T-cell (primary cell): ENCODE data around the gene PRKN. TPM values are rescaled to one million over a fixed set of nuclear protein-coding genes. Genes with fewer than 3 reads are reported as not detected.

Experiments used
- ATAC-seq, 4 experiments: fragments of 200-7000 bp in 3 of 4; fragments of 150-1000 bp in 1 of 4; cut with Tn5 transposase; replicated peaks in 1 of 4; 1 replicate in 3 of 4; 2 replicates in 1 of 4; pipeline ENCODE4 v1.10.0; 2021; ENCODE audit warnings: moderate library complexity in 3 of 4, mild to moderate bottlenecking in 2 of 4, moderate number of reproducible peaks in 1 of 4
- CTCF ChIA-PET, 2 donors: fragments of 300-600 bp; sonication (Branson Sonifier 250); formaldehyde crosslinking; loops; one replicate each; lab custom pipeline; 2022; ENCODE audit warnings: antibody characterized with exemption in 2 of 2; lab: Charles Lee
- POLR2A ChIA-PET, 2 donors: fragments of 300-600 bp; sonication (Branson Sonifier 250); formaldehyde crosslinking; loops; one replicate each; lab custom pipeline; 2022; ENCODE audit warnings: antibody characterized with exemption in 2 of 2; lab: Charles Lee
- DNase-seq, 35 experiments: peaks; one replicate each; pipeline versions ENCODE4 v3.0.0 to v3.0.0-alpha.2; 2013 to 2023
- H3K27ac ChIP-seq: one replicate; pipeline ENCODE4 v1.5.1; 2013; ENCODE audit warnings: low read length
- H3K27me3 ChIP-seq, 2 experiments: replicated peaks in 1 of 2; 1 replicate in 1 of 2; 2 replicates in 1 of 2; pipeline versions ENCODE4 v1.6.1 to v1.7.0; 2013; ENCODE audit warnings: low read length in 1 of 2, mixed read lengths in 1 of 2; ENCODE audit not compliant: control insufficient read depth in 2 of 2, insufficient read depth in 2 of 2; ENCODE audit errors: extremely low read depth in 1 of 2
- H3K36me3 ChIP-seq, 2 donors: 1 replicate in 1 of 2; 2 replicates in 1 of 2; pipeline versions ENCODE4 v1.6.1 to v1.7.0; 2013; ENCODE audit warnings: low read length in 1 of 2; ENCODE audit not compliant: control insufficient read depth in 2 of 2, insufficient read depth in 1 of 2; ENCODE audit errors: extremely low read depth in 1 of 2
- H3K4me1 ChIP-seq, 2 experiments: 1 replicate in 1 of 2; 2 replicates in 1 of 2; pipeline versions ENCODE4 v1.6.1 to v1.7.0; 2013; ENCODE audit warnings: low read length in 2 of 2, mixed read lengths in 1 of 2; ENCODE audit not compliant: insufficient read depth in 2 of 2, control insufficient read depth in 1 of 2; ENCODE audit errors: extremely low read depth in 1 of 2
- H3K4me3 ChIP-seq, 2 donors: 1 replicate in 1 of 2; 2 replicates in 1 of 2; pipeline versions ENCODE4 v1.5.1 to v1.7.0; 2013; ENCODE audit warnings: mild to moderate bottlenecking in 2 of 2, low read length in 1 of 2, moderate library complexity in 1 of 2; ENCODE audit not compliant: control insufficient read depth in 1 of 2; ENCODE audit errors: extremely low read depth in 1 of 2
- H3K9me3 ChIP-seq: 2 replicates; pipeline ENCODE4 v1.7.0; 2013
- H3K27ac Mint-ChIP-seq, 2 donors: one replicate each; pipeline ENCODE4 v1.8.0; 2020 to 2021; ENCODE audit warnings: mild to moderate bottlenecking in 2 of 2, mixed read lengths in 2 of 2
- H3K27me3 Mint-ChIP-seq, 2 donors: one replicate each; pipeline ENCODE4 v1.8.0; 2021 to 2022; ENCODE audit warnings: mixed read lengths in 2 of 2
- H3K36me3 Mint-ChIP-seq: one replicate; pipeline ENCODE4 v1.8.0; 2021; ENCODE audit warnings: mixed read lengths
- H3K4me1 Mint-ChIP-seq, 3 donors: one replicate each; pipeline ENCODE4 v1.8.0; 2020 to 2022; ENCODE audit warnings: mixed read lengths in 3 of 3, mild to moderate bottlenecking in 1 of 3
- H3K4me3 Mint-ChIP-seq, 3 donors: one replicate each; pipeline ENCODE4 v1.8.0; 2020 to 2022; ENCODE audit warnings: mild to moderate bottlenecking in 3 of 3, mixed read lengths in 3 of 3, moderate library complexity in 3 of 3
- H3K9me3 Mint-ChIP-seq, 3 donors: one replicate each; pipeline ENCODE4 v1.8.0; 2020 to 2022; ENCODE audit warnings: mixed read lengths in 3 of 3
- WGBS: methylation state at CpG from one replicate; pipeline ENCODE4 v1.1.5; 2013; ENCODE audit warnings: missing lambda C conversion rate; ENCODE audit not compliant: insufficient coverage; 5-methylcytosine and 5-hydroxymethylcytosine counted together
- total RNA-seq, 35 experiments: library from RNA in 6 of 35; stranded (reverse) in 6 of 35; fragments of 120-200 nt in 1 of 35; gene quantifications; one replicate each; pipeline versions ENCODE4 v1.2.1 to v1.2.4 and lab custom pipeline; 2013 to 2026

The PRKN gene
- total RNA-seq, 5 donors from 2014 or later (not counting 1 experiment from before 2014, with no cell fraction given) = 3.4 to 7.7 (median 6.1) TPM

- Histone ChIP-seq H3K4me3 (no peak overlapping the region), H3K36me3 (no peaks in the 10 kb centered on the region), H3K27me3 (no peaks in the 10 kb centered on the region), H3K9me3 (no peaks in the 10 kb centered on the region), H3K4me1 (no peaks in the 10 kb centered on the region), H3K27ac (no peak overlapping the region)
- no peaks in the 10 kb centered on the region for H3K9me3 Mint-ChIP-seq
- no peak overlapping the region for H3K4me3 Mint-ChIP-seq
- ChIA-PET CTCF (no interaction called here), POLR2A (no interaction called here)
- no peaks in the 10 kb centered on the region for H3K36me3 Mint-ChIP-seq
- no peaks in the 10 kb centered on the region for H3K27me3 Mint-ChIP-seq
- 83% methylated on average over 2 of the region's 3 CpGs for WGBS
- no peak overlapping the region for H3K27ac Mint-ChIP-seq
- no peak for ATAC-seq
- no peaks in the 10 kb centered on the region for H3K4me1 Mint-ChIP-seq
- no peak for DNase-seq
These were observed 1380.8 kb downstream of the PRKN start for GRCh38 chr6:161346717-161347116.

GRCh38 chr6:161344626-161345025 lies 1382.9 kb downstream of the PRKN start:
- Histone ChIP-seq H3K27me3 (no peaks in the 10 kb centered on the region), H3K4me1 (no peaks in the 10 kb centered on the region), H3K9me3 (no peaks in the 10 kb centered on the region), H3K27ac (no peak overlapping the region), H3K4me3 (no peak overlapping the region), H3K36me3 (no peaks in the 10 kb centered on the region)
- no peaks in the 10 kb centered on the region for H3K9me3 Mint-ChIP-seq
- ATAC-seq (no peak), DNase-seq (no peak)
- H3K4me3 Mint-ChIP-seq = no peak overlapping the region
- POLR2A ChIA-PET = interaction anchor here in 1 of 2 donors (0.7 kb wide), 1 partner anchor 1925 kb away, joined by 4 read pairs; no protein-coding TSS in a partner anchor
- H3K36me3 Mint-ChIP-seq = no peaks in the 10 kb centered on the region
- WGBS = no CpG with 5 or more reads among the region's 3 CpGs
- CTCF ChIA-PET = interaction anchor here in 1 of 2 donors (0.9 kb wide), 1 partner anchor 30 kb away, joined by 5 read pairs; no protein-coding TSS in a partner anchor
- no peaks in the 10 kb centered on the region for H3K4me1 Mint-ChIP-seq
- H3K27me3 Mint-ChIP-seq = no peaks in the 10 kb centered on the region
- no peak overlapping the region for H3K27ac Mint-ChIP-seq

- CTCF ChIA-PET = no interaction called here
- no peak for ATAC-seq
- H3K4me3 ChIP-seq = no peak overlapping the region
- no peaks in the 10 kb centered on the region for H3K4me1 ChIP-seq
- POLR2A ChIA-PET = no interaction called here
- no peaks in the 10 kb centered on the region for H3K36me3 Mint-ChIP-seq
- WGBS = 72% methylated on average over 3 of the region's 3 CpGs
- no peaks in the 10 kb centered on the region for H3K4me1 Mint-ChIP-seq
- no peaks in the 10 kb centered on the region for H3K27me3 ChIP-seq
- no peak overlapping the region for H3K4me3 Mint-ChIP-seq
- no peaks in the 10 kb centered on the region for H3K9me3 ChIP-seq
- no peak overlapping the region for H3K27ac Mint-ChIP-seq
- peaks cover 0 to 4% of the 10 kb centered on the region in 2 donors for H3K27me3 Mint-ChIP-seq
- no peak for DNase-seq
- H3K36me3 ChIP-seq = no peaks in the 10 kb centered on the region
- H3K9me3 Mint-ChIP-seq = no peaks in the 10 kb centered on the region
- H3K27ac ChIP-seq = no peak overlapping the region
These were observed 1385.5 kb downstream of the PRKN start for GRCh38 chr6:161342039-161342438.

GRCh38 chr6:161341638-161342037 lies 1385.9 kb downstream of the PRKN start:
- POLR2A ChIA-PET = no interaction called here

GRCh38 chr6:161338015-161338414 lies 1389.6 kb downstream of the PRKN start:
- POLR2A ChIA-PET = no interaction called here
- Histone ChIP-seq H3K36me3 (no peaks in the 10 kb centered on the region), H3K27ac (no peak overlapping the region), H3K4me1 (no peaks in the 10 kb centered on the region), H3K27me3 (no peaks in the 10 kb centered on the region), H3K4me3 (no peak overlapping the region), H3K9me3 (no peaks in the 10 kb centered on the region)
- Mint-ChIP-seq H3K4me3 (no peak overlapping the region), H3K27ac (no peak overlapping the region), H3K27me3 (peaks cover 0 to 4% of the 10 kb centered on the region in 2 donors), H3K36me3 (no peaks in the 10 kb centered on the region), H3K9me3 (peaks cover 0 to 3% (median 0%) of the 10 kb centered on the region in 3 donors), H3K4me1 (no peaks in the 10 kb centered on the region)
- ATAC-seq (no peak), DNase-seq (no peak)
- CTCF ChIA-PET = no interaction called here
- WGBS = no CpG with 5 or more reads among the region's 3 CpGs

More at GRCh38 chr6:161341638-161342037, 1385.9 kb downstream of the PRKN start:
- no peaks in the 10 kb centered on the region for H3K36me3 Mint-ChIP-seq
- no peak for DNase-seq
- no peak for ATAC-seq
- no peak overlapping the region for H3K27ac ChIP-seq
- no peaks in the 10 kb centered on the region for H3K27me3 ChIP-seq
- CTCF ChIA-PET = no interaction called here
- H3K4me3 ChIP-seq = no peak overlapping the region
- H3K4me1 ChIP-seq = no peaks in the 10 kb centered on the region
- no peaks in the 10 kb centered on the region for H3K9me3 Mint-ChIP-seq
- no peaks in the 10 kb centered on the region for H3K9me3 ChIP-seq
- no peaks in the 10 kb centered on the region for H3K36me3 ChIP-seq
- H3K27ac Mint-ChIP-seq = no peak overlapping the region
- H3K4me1 Mint-ChIP-seq = no peaks in the 10 kb centered on the region
- peaks cover 0 to 4% of the 10 kb centered on the region in 2 donors for H3K27me3 Mint-ChIP-seq
- 83% methylated on average over 3 of the region's 4 CpGs for WGBS
- H3K4me3 Mint-ChIP-seq = no peak overlapping the region

GRCh38 chr6:161336479-161336878 lies 1391.1 kb downstream of the PRKN start:
- DNase-seq (no peak), ATAC-seq (no peak)
- H3K9me3 Mint-ChIP-seq = peaks cover 0 to 3% (median 0%) of the 10 kb centered on the region in 3 donors
- POLR2A ChIA-PET = no interaction called here
- H3K27ac ChIP-seq = no peak overlapping the region
- no peaks in the 10 kb centered on the region for H3K36me3 Mint-ChIP-seq
- H3K27me3 ChIP-seq = no peaks in the 10 kb centered on the region
- peaks cover 0 to 4% of the 10 kb centered on the region in 2 donors for H3K27me3 Mint-ChIP-seq
- H3K4me3 Mint-ChIP-seq = no peak overlapping the region
- H3K4me1 Mint-ChIP-seq = no peaks in the 10 kb centered on the region
- H3K4me3 ChIP-seq = no peak overlapping the region
- no peaks in the 10 kb centered on the region for H3K36me3 ChIP-seq
- CTCF ChIA-PET = interaction anchor here in 1 of 2 donors (0.8 kb wide), 1 partner anchor 12 kb away, joined by 3 read pairs; no protein-coding TSS in a partner anchor
- H3K9me3 ChIP-seq = no peaks in the 10 kb centered on the region
- H3K27ac Mint-ChIP-seq = no peak overlapping the region
- no CpG with 5 or more reads among the region's 1 CpG for WGBS
- H3K4me1 ChIP-seq = no peaks in the 10 kb centered on the region

- CTCF ChIA-PET = no interaction called here
- H3K4me1 Mint-ChIP-seq = no peaks in the 10 kb centered on the region
- no peak overlapping the region for H3K4me3 ChIP-seq
- no peak overlapping the region for H3K4me3 Mint-ChIP-seq
- no peak overlapping the region for H3K27ac Mint-ChIP-seq
- H3K4me1 ChIP-seq = no peaks in the 10 kb centered on the region
- H3K27me3 ChIP-seq = no peaks in the 10 kb centered on the region
- ATAC-seq = no peak
- H3K9me3 ChIP-seq = no peaks in the 10 kb centered on the region
- no peak for DNase-seq
- 93% methylated on average over 2 of the region's 8 CpGs for WGBS
- no peaks in the 10 kb centered on the region for H3K36me3 Mint-ChIP-seq
- H3K27me3 Mint-ChIP-seq = peaks cover 0 to 4% of the 10 kb centered on the region in 2 donors
- POLR2A ChIA-PET = no interaction called here
- H3K36me3 ChIP-seq = no peaks in the 10 kb centered on the region
- H3K9me3 Mint-ChIP-seq = peaks cover 0 to 3% (median 0%) of the 10 kb centered on the region in 3 donors
- H3K27ac ChIP-seq = no peak overlapping the region
These were observed 1394.2 kb downstream of the PRKN start for GRCh38 chr6:161333410-161333809.
